ENCODE measurements around the gene MAG.

Gene MAG

GRCh38 chr19:35309481-35310279 lies 17.7 kb downstream of the MAG start:
- no peak for TF ChIP-seq CTCF (conservative IDR thresholded peaks at IDR 0.05; ENCODE audit: low read depth, low read length)

GRCh38 chr19:35310331-35310730 lies 18.4 kb downstream of the MAG start:
- no peak overlapping the region for H3K4me3 ChIP-seq (ENCODE audit: low read length)
- DNase-seq (ENCODE audit: low read depth) = no peak
- no peak for TF ChIP-seq CTCF (conservative IDR thresholded peaks at IDR 0.05; ENCODE audit: low read depth, low read length)

More at GRCh38 chr19:35309481-35310279, 17.7 kb downstream of the MAG start:
- no peak overlapping the region for H3K4me3 ChIP-seq (ENCODE audit: low read length)
- peak; percentile 39 for DNase-seq (ENCODE audit: low read depth)

GRCh38 chr19:35310811-35311465 lies 19.0 kb downstream of the MAG start:
- no peak overlapping the region for H3K4me3 ChIP-seq (ENCODE audit: low read length)
- DNase-seq (ENCODE audit: low read depth) = no peak
- TF ChIP-seq CTCF (conservative IDR thresholded peaks at IDR 0.05; ENCODE audit: low read depth, low read length) = no peak

- no peak overlapping the region for H3K4me3 ChIP-seq (ENCODE audit: low read length)
- no peak for TF ChIP-seq CTCF (conservative IDR thresholded peaks at IDR 0.05; ENCODE audit: low read depth, low read length)
- DNase-seq (ENCODE audit: low read depth) = no peak
These were observed 20.1 kb downstream of the MAG start for GRCh38 chr19:35311901-35312665.

- H3K4me3 ChIP-seq (ENCODE audit: low read length) = no peak overlapping the region
- TF ChIP-seq CTCF (conservative IDR thresholded peaks at IDR 0.05; ENCODE audit: low read depth, low read length) = no peak
- DNase-seq (ENCODE audit: low read depth) = no peak
These were observed 21.6 kb downstream of the MAG start for GRCh38 chr19:35313587-35313986.

- DNase-seq (ENCODE audit: low read depth) = no peak
- TF ChIP-seq CTCF (conservative IDR thresholded peaks at IDR 0.05; ENCODE audit: low read depth, low read length) = no peak
- H3K4me3 ChIP-seq (ENCODE audit: low read length) = no peak overlapping the region
These were observed 22.1 kb downstream of the MAG start for GRCh38 chr19:35314031-35314430.

All from retinal pigment epithelial cell (primary cell).